GM19328 (cell line): ENCODE measurements around the gene TIGAR.
A peak's percentile ranks its signal among the peaks of the same experiment; 100 is the strongest.

ENCODE experiments used
- ATAC-seq: cut with Tn5 transposase; IDR thresholded peaks from one replicate; pipeline ENCODE4 v1.9.1; 2021; ENCODE audit warnings: mild to moderate bottlenecking, moderate library complexity; ENCODE audit not compliant: unreplicated experiment

Gene TIGAR, protein sequence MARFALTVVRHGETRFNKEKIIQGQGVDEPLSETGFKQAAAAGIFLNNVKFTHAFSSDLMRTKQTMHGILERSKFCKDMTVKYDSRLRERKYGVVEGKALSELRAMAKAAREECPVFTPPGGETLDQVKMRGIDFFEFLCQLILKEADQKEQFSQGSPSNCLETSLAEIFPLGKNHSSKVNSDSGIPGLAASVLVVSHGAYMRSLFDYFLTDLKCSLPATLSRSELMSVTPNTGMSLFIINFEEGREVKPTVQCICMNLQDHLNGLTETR

DNA sequence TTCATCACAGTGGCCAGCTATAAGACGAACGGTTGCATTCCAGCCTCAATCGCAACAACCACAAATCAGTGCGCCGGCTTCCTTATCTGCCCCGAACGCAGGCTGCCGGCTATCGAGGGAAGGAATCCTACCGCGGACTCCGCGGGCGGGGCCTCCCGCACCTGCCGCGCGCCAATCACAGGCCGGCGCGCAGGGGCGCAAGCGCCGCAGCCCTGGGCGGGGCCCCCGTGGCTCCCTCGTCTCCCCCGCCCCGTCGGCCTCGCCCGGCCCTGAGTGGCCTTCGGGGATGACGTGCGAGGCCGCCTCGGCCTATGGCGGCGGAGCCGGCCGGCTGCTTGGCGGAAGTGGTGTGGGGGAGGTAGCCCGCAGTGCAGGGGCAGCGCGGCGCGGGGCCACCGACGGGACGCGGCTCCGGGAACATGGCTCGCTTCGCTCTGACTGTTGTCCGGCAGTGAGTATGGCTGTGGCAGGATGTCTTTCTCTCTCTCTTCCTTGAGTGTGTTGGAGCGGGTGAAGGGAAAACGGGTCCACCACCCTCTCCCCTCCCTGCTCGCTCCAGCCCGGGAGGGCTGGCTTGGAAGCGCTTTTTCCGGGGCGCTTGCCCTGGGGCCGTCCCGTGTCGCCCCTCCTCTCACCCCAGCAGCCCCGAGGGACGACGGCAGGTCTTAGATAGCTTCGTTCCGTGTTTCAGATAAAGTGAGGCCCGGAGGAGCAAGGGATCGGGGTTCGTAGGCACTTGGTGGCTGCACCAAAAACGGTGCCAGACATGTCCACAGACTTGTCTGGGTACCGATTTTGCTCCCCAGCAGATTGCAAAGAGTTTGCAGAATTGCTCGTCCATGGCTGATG, at the start of gene TIGAR:
Gene TIGAR (plus strand): TSS at position 361 of the 849 bp plus-strand sequence. CDS start 59 bp downstream, at position 420.
- ATAC-seq, result peak; percentile 98

DNA sequence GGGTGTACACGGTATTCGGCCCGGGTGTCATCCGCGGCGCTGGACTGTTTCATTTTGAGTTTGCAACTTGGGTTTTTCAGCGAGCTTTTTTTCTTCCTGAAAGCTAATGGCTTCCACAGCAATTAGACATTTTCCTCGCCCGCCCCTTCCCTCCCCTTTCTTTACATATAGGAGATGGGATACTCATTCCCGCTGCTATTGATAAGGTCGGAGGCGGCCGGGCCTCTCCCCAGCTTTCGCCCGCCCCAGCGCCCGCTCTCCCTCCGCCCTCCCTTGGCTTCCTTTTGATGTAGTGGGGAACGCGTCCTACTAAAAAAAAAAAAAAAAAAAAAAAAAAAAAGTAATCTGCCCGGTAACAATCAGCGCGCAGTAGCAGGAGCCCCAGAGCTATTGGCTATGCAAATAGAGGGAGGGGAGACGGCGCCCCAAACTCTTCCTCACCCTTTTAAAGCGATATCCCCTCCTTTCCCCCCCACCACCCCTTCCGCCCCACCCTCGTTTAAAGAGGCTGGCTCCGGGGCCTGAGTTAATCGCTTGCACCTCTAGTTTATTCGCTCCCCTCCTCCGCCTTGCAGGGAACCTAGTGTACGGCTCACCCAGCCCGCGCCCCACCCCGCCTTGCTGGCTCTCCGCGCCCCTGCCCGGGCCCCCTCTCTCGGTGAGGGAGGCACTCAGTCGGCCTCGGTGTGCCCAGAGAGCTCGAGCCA, 49.1 kb upstream of the TIGAR start:
- peak; percentile 55 for ATAC-seq

DNA sequence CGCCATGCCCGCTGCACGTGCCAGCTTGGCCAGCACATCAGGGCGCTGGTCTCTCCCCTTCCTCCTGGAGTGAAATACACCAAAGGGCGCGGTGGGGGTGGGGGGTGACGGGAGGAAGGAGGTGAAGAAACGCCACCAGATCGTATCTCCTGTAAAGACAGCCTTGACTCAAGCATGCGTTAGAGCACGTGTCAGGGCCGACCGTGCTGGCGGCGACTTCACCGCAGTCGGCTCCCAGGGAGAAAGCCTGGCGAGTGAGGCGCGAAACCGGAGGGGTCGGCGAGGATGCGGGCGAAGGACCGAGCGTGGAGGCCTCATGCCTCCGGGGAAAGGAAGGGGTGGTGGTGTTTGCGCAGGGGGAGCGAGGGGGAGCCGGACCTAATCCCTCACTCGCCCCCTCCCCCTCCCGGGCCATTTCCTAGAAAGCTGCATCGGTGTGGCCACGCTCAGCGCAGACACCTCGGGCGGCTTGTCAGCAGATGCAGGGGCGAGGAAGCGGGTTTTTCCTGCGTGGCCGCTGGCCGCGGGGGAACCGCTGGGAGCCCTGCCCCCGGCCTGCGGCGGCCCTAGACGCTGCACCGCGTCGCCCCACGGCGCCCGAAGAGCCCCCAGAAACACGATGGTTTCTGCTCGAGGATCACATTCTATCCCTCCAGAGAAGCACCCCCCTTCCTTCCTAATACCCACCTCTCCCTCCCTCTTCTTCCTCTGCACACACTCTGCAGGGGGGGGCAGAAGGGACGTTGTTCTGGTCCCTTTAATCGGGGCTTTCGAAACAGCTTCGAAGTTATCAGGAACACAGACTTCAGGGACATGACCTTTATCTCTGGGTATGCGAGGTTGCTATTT, 48.4 kb upstream of the TIGAR start:
- ATAC-seq, result no peak

DNA sequence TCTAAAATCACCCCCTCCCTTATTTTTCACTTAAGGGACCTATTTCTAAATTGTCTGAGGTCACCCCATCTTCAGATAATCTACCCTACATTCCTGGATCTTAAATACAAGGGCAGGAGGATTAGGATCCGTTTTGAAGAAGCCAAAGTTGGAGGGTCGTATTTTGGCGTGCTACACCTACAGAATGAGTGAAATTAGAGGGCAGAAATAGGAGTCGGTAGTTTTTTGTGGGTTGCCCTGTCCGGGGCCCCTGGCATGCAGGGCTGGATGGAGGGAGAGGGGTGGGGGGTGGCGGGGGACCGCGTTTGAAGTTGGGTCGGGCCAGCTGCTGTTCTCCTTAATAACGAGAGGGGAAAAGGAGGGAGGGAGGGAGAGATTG, 47.8 kb upstream of the TIGAR start:
- no peak for ATAC-seq

DNA sequence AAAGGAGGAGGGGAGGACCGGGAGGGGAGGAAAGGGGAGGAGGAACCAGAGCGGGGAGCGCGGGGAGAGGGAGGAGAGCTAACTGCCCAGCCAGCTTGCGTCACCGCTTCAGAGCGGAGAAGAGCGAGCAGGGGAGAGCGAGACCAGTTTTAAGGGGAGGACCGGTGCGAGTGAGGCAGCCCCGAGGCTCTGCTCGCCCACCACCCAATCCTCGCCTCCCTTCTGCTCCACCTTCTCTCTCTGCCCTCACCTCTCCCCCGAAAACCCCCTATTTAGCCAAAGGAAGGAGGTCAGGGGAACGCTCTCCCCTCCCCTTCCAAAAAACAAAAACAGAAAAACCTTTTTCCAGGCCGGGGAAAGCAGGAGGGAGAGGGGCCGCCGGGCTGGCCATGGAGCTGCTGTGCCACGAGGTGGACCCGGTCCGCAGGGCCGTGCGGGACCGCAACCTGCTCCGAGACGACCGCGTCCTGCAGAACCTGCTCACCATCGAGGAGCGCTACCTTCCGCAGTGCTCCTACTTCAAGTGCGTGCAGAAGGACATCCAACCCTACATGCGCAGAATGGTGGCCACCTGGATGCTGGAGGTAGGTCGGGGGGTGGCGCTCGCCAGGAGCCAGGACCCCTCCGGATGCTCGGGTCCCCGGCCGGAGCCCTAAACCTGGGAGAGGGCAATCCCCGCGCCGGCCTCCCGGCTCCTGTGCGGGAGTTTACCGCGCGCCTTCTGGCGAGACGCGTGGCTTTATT, 47.2 kb upstream of the TIGAR start, which contains the start of gene CCND2:
Gene CCND2 (plus strand): TSS at position 111 of the 744 bp plus-strand sequence. CDS start 279 bp downstream, at position 390.
- ATAC-seq, result no peak

DNA sequence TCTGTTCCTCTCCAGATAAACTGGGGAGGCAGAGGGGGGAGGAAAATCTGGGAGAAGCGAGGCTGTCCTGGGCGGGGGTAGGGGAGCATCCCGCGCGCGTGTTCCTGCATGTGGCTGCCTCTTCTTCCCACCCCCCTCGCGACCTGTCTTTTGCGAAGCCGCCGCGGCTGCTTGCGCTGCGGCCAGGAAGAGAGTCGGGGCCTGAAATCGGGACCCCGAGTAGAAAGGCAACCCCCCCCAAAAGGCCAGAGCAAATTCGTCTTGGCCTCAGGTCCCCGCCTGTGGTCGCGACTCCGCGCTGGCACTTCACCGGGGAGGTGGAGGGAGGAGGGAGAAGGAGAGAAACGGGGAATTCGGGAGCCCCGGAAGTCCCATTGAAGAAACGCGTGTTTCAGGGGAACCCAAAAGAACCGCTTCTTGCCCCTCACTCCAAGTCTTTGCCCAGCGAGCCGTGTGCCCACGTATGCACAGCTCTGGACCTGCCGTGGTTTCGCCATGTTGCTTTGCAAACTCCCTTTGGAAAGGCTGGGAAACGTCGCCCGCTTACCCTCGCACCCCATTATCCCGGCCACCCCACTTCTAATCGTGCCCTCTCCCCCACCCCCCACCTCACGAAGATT, 46.5 kb upstream of the TIGAR start:
- ATAC-seq, result no peak

DNA sequence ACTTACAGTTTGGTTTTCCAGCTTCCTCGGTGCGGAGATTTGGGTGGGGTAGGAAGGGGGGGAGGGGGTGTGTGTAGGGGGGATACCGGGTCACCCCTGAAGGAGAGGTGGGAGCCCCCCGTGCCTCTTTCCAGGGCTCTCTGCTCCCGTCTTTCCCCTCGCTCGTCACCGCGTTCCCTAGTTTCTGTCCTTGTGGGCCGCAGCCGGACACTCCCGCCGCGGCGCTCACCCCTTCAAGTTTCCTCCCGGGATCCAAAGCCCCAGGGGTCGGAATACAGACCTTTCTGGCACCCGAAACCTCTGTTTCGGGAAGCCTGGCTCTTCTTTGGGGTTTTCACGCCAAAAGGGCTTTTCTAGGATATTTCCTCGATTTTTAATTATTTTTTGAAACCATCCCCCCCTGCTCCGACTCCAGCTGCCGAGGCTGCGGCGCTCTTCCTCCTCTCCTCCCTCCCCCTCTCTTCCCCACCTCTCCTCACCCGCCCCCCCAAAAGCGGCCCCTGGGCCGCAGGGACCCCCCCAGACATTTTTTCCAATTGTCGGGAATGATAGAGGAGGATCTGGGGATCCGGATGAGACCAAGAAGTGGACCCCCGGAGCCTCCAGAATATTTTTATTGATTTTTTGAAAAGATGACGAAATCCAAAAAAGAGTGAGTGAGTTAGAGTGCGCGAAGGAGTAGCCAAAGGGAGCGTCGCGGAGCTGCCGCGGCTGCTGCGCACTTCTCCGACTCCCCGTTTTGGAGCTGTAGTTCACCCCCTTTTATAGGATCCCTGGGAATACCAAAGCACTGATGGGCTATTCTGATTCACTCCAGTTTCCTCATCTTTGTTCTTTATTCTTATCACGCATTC, 45.8 kb upstream of the TIGAR start:
- ATAC-seq, result no peak

DNA sequence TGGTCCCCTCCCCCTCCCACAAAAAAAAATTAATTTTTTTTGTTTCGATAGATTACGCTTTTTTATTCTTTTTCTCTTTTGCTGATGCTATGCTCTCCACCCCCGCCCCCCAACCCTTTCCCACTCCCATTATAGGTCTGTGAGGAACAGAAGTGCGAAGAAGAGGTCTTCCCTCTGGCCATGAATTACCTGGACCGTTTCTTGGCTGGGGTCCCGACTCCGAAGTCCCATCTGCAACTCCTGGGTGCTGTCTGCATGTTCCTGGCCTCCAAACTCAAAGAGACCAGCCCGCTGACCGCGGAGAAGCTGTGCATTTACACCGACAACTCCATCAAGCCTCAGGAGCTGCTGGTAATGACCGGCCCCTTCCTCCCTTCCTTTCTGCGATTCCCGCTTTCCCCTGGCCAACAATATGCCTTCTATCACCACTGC, 45.1 kb upstream of the TIGAR start:
- no peak for ATAC-seq

DNA sequence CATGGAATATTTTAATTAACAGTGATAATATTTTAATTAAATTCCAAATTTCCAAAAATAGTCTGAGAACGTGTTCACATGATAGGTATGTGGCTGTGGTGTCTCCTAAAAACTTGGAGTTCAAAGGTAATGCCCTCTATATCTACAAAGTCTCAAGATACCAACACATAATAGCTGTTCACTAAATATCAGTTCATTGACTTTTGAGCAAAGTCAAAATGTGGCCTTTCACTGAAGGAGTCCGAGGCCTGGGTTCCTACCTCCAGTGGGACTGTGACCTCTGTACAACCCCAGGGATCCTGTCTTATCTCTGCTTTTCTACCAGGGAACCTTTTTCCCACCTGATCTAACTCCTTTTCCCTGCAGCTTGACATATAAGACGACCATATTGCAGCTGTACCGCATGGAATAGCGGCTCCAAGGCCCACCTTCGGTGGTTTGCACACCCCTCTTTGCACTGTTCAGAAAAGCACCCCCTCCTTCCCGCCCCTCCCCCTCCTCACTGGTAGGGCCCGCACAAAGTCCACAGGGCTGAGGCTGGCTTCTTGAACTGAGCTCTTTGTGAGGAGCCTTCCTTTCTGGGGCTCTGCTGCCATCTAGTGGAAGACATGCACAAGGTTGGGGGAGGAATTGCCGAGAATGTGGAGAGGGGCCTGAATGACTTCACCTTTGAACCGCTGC, 44.3 kb upstream of the TIGAR start:
- no peak for ATAC-seq

DNA sequence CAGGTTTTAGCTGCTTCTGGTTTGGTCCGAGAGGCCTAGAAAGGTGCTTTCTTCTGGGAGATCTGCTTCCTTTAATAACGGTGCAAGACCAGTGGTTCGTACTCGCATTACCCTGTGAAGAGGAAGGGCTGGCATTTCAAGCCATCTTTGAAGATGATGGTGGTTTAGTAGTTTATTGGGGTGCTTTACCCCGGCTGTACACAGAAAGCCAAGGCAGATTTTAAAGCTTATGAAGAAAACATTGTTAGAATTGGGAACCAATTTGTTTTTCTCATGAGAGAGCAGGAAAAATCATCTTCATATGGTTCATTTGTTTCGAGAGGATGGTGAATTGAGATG, 43.8 kb upstream of the TIGAR start:
- ATAC-seq, result no peak

DNA sequence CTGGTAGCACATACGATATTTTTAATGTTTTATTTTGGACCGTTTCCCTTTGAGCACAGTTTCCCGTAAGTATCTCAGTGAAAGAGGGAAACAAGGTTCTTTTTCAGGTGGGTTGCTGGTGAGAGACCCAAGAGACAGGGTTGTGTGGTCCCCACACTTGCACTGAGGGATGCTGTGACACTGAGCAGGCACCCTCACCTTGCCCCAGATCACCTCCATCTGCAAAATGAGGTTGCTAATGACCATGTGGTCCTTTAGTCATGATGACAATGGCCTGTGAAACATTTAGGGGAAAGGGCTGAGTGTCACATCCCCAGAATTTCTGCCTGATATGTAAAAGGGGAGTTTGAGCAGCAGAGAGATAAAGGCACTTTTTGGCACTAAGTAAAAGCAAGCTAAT, 43.2 kb upstream of the TIGAR start:
- no peak for ATAC-seq

DNA sequence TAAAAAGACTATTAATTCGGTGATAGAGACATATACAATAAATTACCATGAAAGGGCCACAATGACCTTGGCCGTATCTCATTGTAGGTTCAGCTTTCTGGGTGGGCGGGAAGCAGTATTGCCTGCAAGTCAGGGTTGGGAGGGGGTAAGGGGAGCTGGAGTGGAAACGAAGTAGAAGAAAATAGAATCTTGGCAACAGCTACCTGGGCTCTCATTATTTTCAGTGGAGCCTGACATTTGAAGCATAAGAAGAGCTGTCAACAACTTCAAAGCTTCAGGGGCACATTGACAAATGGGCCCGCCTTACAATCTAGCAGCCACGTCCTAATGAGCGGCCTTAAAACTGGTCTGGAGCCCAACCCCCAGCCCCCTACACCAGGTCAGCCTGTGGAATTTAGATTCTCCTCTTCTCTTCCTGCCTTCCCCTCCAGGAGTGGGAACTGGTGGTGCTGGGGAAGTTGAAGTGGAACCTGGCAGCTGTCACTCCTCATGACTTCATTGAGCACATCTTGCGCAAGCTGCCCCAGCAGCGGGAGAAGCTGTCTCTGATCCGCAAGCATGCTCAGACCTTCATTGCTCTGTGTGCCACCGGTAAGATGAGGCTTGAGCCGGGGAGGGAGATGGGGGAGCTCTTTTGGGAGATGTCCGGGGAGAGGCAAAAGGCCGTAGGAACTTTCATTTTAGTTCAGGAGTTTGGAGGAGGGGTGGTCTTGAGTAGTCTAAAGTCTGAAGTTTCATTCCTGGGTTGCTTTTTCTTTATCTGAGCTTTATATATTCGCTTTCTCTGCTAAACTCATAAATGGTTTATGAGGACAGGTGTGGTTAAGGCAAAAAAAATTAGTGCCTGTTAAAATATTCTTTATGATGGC, 42.5 kb upstream of the TIGAR start:
- ATAC-seq, result no peak

DNA sequence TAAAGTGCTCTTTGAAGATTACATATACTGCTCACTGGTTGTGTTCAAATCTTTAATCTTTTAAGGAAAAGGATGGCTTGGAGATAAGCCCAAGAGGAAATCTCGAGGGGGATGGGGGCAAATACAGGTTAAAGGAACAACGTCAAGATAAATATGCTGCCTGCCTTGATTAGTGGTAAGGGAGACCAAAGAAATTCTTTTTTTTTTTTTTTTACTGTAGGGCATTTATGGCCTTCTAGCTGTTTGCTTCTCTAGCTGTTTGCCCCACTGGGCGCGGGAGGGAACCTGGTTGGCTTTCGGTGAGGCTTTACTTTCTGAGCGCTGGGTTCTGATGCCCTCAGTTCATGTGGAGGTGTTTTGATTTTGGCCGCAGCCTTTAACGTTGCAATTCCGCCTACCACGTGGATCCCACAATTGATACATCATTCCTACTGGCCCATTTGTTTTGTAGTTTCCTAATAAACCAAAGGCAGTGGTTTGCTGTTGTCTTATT, 41.8 kb upstream of the TIGAR start:
- no peak for ATAC-seq

DNA sequence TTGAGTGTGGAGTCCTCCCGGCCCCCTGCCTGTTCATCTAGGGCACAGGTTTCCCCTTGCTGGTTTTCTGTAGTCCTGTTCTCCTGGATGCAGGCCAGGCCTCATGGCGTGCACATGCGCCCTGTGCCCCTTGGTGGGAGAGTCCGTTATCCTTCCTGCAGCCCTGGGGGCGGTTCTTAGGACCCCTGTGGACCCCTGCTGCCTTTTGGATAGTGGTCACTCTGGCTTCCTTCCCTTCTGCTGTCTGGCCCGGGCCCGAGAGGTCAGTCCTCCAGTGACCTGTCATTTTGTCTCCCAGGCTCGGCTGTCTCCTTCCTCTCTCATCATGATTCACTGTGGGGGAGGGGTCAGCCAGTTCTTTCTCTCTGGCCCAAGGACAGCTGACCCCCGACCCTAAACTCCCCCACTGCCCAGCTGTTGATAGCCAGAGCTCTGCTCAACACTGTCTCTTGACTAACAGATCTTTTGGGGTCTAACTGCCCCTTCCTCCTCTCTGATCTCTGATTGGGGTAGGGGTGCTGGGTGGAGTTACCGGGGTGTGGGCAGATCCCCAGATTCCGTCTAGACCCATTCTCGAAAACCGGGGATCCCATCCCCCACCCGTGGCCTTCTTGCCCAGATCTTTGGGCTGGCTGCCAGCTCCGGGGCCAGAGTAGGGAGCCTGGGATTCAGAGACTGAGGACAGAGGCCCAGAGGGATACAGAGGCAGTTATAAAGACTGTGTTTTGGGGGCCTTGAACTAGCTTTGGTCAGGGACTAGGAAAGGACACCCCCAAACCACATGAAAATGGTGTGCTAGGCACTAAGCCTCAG, 40.5 kb upstream of the TIGAR start:
- ATAC-seq, result no peak

DNA sequence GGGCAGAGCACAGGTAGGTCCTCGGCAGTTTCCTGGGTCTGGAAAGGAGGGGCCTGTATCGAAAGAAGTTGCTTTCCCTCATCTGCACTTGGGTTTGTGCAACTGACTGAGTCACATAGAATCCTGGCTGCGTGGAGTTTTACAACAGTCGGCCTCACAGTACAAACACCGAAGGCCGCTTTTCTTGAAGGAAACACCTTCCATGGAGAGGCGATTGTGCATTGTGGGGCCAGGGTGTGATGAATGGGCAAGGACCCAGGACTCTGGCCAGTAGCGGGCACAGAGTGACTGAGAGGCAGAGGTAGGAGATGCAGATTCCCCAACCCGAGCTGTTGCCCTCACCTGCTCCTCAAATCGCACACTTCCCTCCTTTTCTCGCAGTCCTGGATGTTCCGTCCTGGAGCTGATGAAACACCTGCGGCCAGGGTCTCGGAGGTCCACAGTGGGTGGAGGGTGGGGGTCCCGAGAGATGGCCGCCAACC, 39.8 kb upstream of the TIGAR start:
- no peak for ATAC-seq
